GM12878 (cell line): ENCODE data around the gene CLEC18B. TPM values are rescaled to one million over a fixed set of nuclear protein-coding genes. Genes with fewer than 3 reads are reported as not detected.

ENCODE experiments used
- ATAC-seq: fragments of 200-7000 bp; cut with Tn5 transposase; 3 replicates; pipeline ENCODE4 v1.9.1; 2020; ENCODE audit warnings: mild to moderate bottlenecking, moderate library complexity
- BruUV-seq: library from RNA; stranded (reverse); fragments of 400-500 nt; replicated peaks from 2 replicates; lab custom pipeline; 2021; lab: Mats Ljungman, UMichigan
- CTCF ChIA-PET: fragments of 300-600 bp; sonication (Branson Sonifier 250); formaldehyde crosslinking; extraction: SDS; loops from one replicate; lab custom pipeline; 2021; ENCODE audit warnings: inconsistent platforms; lab: Yijun Ruan, JAX
- POLR2A ChIA-PET: fragments of 350-600 bp; formaldehyde crosslinking; extraction: SDS; loops from one replicate; lab custom pipeline; 2021; ENCODE audit warnings: inconsistent platforms; lab: Charles Lee
- RAD21 ChIA-PET: fragments of 300-600 bp; sonication (Branson Sonifier 250); formaldehyde crosslinking; loops from one replicate; lab custom pipeline; 2023; ENCODE audit warnings: antibody characterized with exemption; ENCODE audit not compliant: unreplicated experiment; lab: Charles Lee
- SMC1A ChIA-PET: fragments of 300-600 bp; sonication (Branson Sonifier 250); formaldehyde crosslinking; loops from one replicate; lab custom pipeline; 2023; ENCODE audit not compliant: unreplicated experiment, uncharacterized antibody; lab: Charles Lee
- DNase-seq: peaks from one replicate; pipeline ENCODE4 v3.0.0-alpha.2; 2011; ENCODE audit warnings: low read depth, low spot score
- FAIRE-seq: peaks from 3 replicates; lab custom pipeline; 2011; peaks lifted over from hg19 to GRCh38; lab: Jason Lieb, UNC
- H2AFZ ChIP-seq: 2 replicates; pipeline ENCODE4 v1.6.0; 2011; ENCODE audit warnings: low read depth, low read length, control low read depth; ENCODE audit not compliant: control insufficient read depth
- H3K27ac ChIP-seq: 2 replicates; pipeline ENCODE4 v1.5.1; 2011; ENCODE audit warnings: control low read depth; ENCODE audit not compliant: control insufficient read depth, insufficient read depth
- H3K27me3 ChIP-seq, 2 experiments: replicated peaks in 1 of 2; 2 replicates each; pipeline versions ENCODE4 v1.6.0 to v1.6.1; 2011; ENCODE audit warnings: low read length in 1 of 2; ENCODE audit not compliant: control insufficient read depth in 2 of 2, insufficient read depth in 2 of 2
- H3K36me3 ChIP-seq, 2 experiments: 2 replicates each; pipeline ENCODE4 v1.5.1; 2011; ENCODE audit warnings: low read length in 1 of 2; ENCODE audit not compliant: control insufficient read depth in 2 of 2, insufficient read depth in 2 of 2
- H3K4me1 ChIP-seq: 2 replicates; pipeline ENCODE4 v1.6.1; 2011; ENCODE audit warnings: mild to moderate bottlenecking, low read length, moderate library complexity, mixed read lengths; ENCODE audit not compliant: control insufficient read depth, insufficient read depth
- H3K4me2 ChIP-seq: 2 replicates; pipeline ENCODE4 v1.6.0; 2011; ENCODE audit warnings: control low read depth; ENCODE audit not compliant: control insufficient read depth, insufficient read depth
- H3K4me3 ChIP-seq: fragments of 200-600 bp; sonication (generic); 2 replicates; pipeline ENCODE4 v1.5.1; 2016
- H3K79me2 ChIP-seq: 2 replicates; pipeline ENCODE4 v1.6.0; 2011; ENCODE audit warnings: low read length; ENCODE audit not compliant: control insufficient read depth, insufficient read depth
- H3K9ac ChIP-seq: 2 replicates; pipeline ENCODE4 v1.8.0; 2011; ENCODE audit warnings: low read length, control low read depth, mixed read lengths; ENCODE audit not compliant: control insufficient read depth, insufficient read depth
- H3K9me3 ChIP-seq: replicated peaks from 3 replicates; pipeline ENCODE4 v1.5.1; 2011; ENCODE audit warnings: mild to moderate bottlenecking, low read length; ENCODE audit not compliant: control insufficient read depth, insufficient read depth
- H4K20me1 ChIP-seq: 2 replicates; pipeline ENCODE4 v1.6.0; 2011; ENCODE audit not compliant: control insufficient read depth, insufficient read depth
- CBFB ChIP-seq: IDR thresholded peaks from 2 replicates; pipeline ENCODE4 v1.6.1; 2016; ENCODE audit warnings: antibody characterized with exemption, low read depth
- ELK1 ChIP-seq: IDR thresholded peaks from 2 replicates; pipeline ENCODE4 v1.6.1; 2012; ENCODE audit warnings: low read depth, low read length, improper control_type of control experiment
- IRF4 ChIP-seq: IDR thresholded peaks from 2 replicates; pipeline ENCODE4 v1.6.1; 2011; ENCODE audit warnings: low read depth, low read length
- MXI1 ChIP-seq: fragments of 150-350 bp; IDR thresholded peaks from 2 replicates; pipeline ENCODE4 v1.6.1; 2011; ENCODE audit warnings: low read depth, mild to moderate bottlenecking, inconsistent platforms, low read length, improper control_type of control experiment
- POU2F2 ChIP-seq: IDR thresholded peaks from 3 replicates; pipeline ENCODE4 v1.6.1; 2011; ENCODE audit warnings: low read depth, mild to moderate bottlenecking, low read length, borderline replicate concordance
- RFX5 ChIP-seq: IDR thresholded peaks from 2 replicates; pipeline ENCODE4 v1.6.1; 2011; ENCODE audit warnings: low read depth, low read length, improper control_type of control experiment
- SMARCA5 ChIP-seq: fragments of 450-650 bp; IDR thresholded peaks from 2 replicates; pipeline ENCODE4 v1.6.1; 2017; ENCODE audit warnings: mild to moderate bottlenecking
- SPI1 ChIP-seq: IDR thresholded peaks from 2 replicates; pipeline ENCODE4 v1.6.1; 2011; ENCODE audit warnings: low read depth, mild to moderate bottlenecking, low read length, moderate library complexity, borderline replicate concordance; ENCODE audit not compliant: insufficient read depth
- SREBF1 ChIP-seq: IDR thresholded peaks from 2 replicates; pipeline ENCODE4 v1.6.1; 2012; ENCODE audit warnings: mild to moderate bottlenecking, low read length
- SREBF2 ChIP-seq: IDR thresholded peaks from 2 replicates; pipeline ENCODE4 v1.6.1; 2012; ENCODE audit warnings: mild to moderate bottlenecking, low read length
- TARDBP ChIP-seq: IDR thresholded peaks from 2 replicates; pipeline ENCODE4 v1.6.1; 2016; ENCODE audit warnings: borderline replicate concordance
- TCF12 ChIP-seq: IDR thresholded peaks from 2 replicates; pipeline ENCODE4 v1.6.1; 2011; ENCODE audit warnings: low read depth, mild to moderate bottlenecking, low read length
- ZNF207 ChIP-seq: fragments of 450-650 bp; IDR thresholded peaks from 2 replicates; pipeline ENCODE4 v1.6.1; 2014; ENCODE audit warnings: antibody characterized with exemption, mild to moderate bottlenecking, borderline replicate concordance
- ZNF592 ChIP-seq: fragments of 450-650 bp; IDR thresholded peaks from 2 replicates; pipeline ENCODE4 v1.6.1; 2017; ENCODE audit warnings: mild to moderate bottlenecking, moderate library complexity
- WGBS: methylation state at CpG from one replicate; pipeline ENCODE4 v1.1.6; 2016; ENCODE audit warnings: low lambda C conversion rate; ENCODE audit not compliant: insufficient replicate concordance, insufficient coverage; ENCODE audit errors: missing lambda C conversion rate; 5-methylcytosine and 5-hydroxymethylcytosine counted together
- in situ Hi-C: fragments of 300-500 bp; cut with MboI; formaldehyde crosslinking; loops from 9 replicates; pipeline ENCODE4 v1.14.3; 2018; ENCODE audit warnings: mixed read lengths
- intact Hi-C: fragments of 100-400 bp; cut with micrococcal nuclease; formaldehyde crosslinking; loops from one replicate; pipeline ENCODE4 v1.14.2; 2022; ENCODE audit not compliant: unreplicated experiment
- polyA plus RNA-seq, 11 experiments: library from polyadenylated mRNA; depleted of rRNA in 4 of 11; unstranded in 6 of 11; stranded (reverse) in 5 of 11; fragments of >200 nt; fragmentation: Nextera tagmentation in 4 of 11; fragmentation: Illumina TruSeq in 1 of 11; extraction: Ambion mirVana in 4 of 11; extraction: Trizol in 1 of 11; gene quantifications; 1 replicate in 1 of 11; 2 replicates in 10 of 11; pipeline versions ENCODE4 v1.2.1 to v1.2.3, GENCODE V29; 2011 to 2016; ENCODE audit warnings: inconsistent platforms in 2 of 11, missing spikeins in 2 of 11, low read depth in 1 of 11
- total RNA-seq, 4 experiments: library from RNA; depleted of rRNA in 3 of 4; stranded (reverse); fragments of >200 nt in 3 of 4; fragmentation: Illumina TruSeq in 1 of 4; extraction: Trizol in 1 of 4; gene quantifications; 2 replicates each; pipeline versions ENCODE4 v1.2.1 to v1.2.3, GENCODE V29; 2013 to 2021

Gene CLEC18B
- total and polyA plus RNA-seq, 10 of the 15 experiments (the other 5 are each of a cell fraction or from before 2014, with no cell fraction given): 0.03 to 0.32 (median 0.18) TPM; not detected in 6

GRCh38 chr16:74447578-74447977 lies 26.3 kb upstream of the CLEC18B start:
- ChIA-PET CTCF (no interaction called here), SMC1A (no interaction called here), RAD21 (no interaction called here), POLR2A (no interaction called here)
- no peak overlapping the region for H3K27ac ChIP-seq
- intact Hi-C loops (no loop called here), in situ Hi-C loops (no loop called here)
- H3K9me3 ChIP-seq: no peaks in the 10 kb centered on the region
- FAIRE-seq: no peak
- no peak for ATAC-seq
- no peaks in the 10 kb centered on the region for H3K27me3 ChIP-seq
- H3K4me2 ChIP-seq: no peak overlapping the region
- H2AFZ ChIP-seq: no peak overlapping the region
- H3K79me2 ChIP-seq: no peaks in the 10 kb centered on the region
- peaks cover 0 to 11% of the 10 kb centered on the region in 2 experiments; a peak in 2 of 4 replicates for H3K36me3 ChIP-seq
- peaks cover 7% of the 10 kb centered on the region for H3K4me1 ChIP-seq
- no peak for TF ChIP-seq TARDBP
- no peak for TF ChIP-seq SMARCA5
- no peak for TF ChIP-seq ZNF207
- no peak for TF ChIP-seq SREBF1
- TF ChIP-seq IRF4: no peak
- 100% methylated on average over 5 of the region's 5 CpGs for WGBS
- 0 out of 2 replicates have a peak, but pooled peaks cover 4% of the 10 kb centered on the region for H4K20me1 ChIP-seq
- no peak overlapping the region for H3K9ac ChIP-seq
- no peak for DNase-seq
- H3K4me3 ChIP-seq: no peak overlapping the region
- no TSS peak for BruUV-seq

- DNase-seq (no peak), FAIRE-seq (no peak), ATAC-seq (no peak)
- H3K9me3 ChIP-seq: no peaks in the 10 kb centered on the region
- peaks cover under 1% of the 10 kb centered on the region for H3K4me1 ChIP-seq
- no peak overlapping the region for H3K9ac ChIP-seq
- H3K4me3 ChIP-seq: no peak overlapping the region
- intact Hi-C loops: no loop called here
- ChIA-PET CTCF (no interaction called here), POLR2A (no interaction called here), SMC1A (no interaction called here), RAD21 (interaction anchor here (0.5 kb wide), 1 partner anchor 123 kb away, joined by 3 read pairs; no protein-coding TSS in a partner anchor)
- WGBS: 98% methylated on average over 8 of the region's 8 CpGs
- no peak overlapping the region for H3K4me2 ChIP-seq
- in situ Hi-C loops: no loop called here
- no peak overlapping the region for H2AFZ ChIP-seq
- BruUV-seq: no TSS peak
- no peaks in the 10 kb centered on the region for H3K79me2 ChIP-seq
- H3K27ac ChIP-seq: no peak overlapping the region
- peaks cover 0 to 9% of the 10 kb centered on the region in 2 experiments; a peak in 2 of 4 replicates for H3K36me3 ChIP-seq
- no peaks in the 10 kb centered on the region for H3K27me3 ChIP-seq
- H4K20me1 ChIP-seq: 0 out of 2 replicates have a peak, but pooled peaks cover 4% of the 10 kb centered on the region
- TF ChIP-seq SPI1 (no peak), SREBF1 (no peak), ZNF207 (no peak), POU2F2 (no peak), ZNF592 (no peak), SREBF2 (no peak), TCF12 (no peak), RFX5 (no peak), MXI1 (no peak), CBFB (no peak), ELK1 (no peak)
These were observed 25.6 kb upstream of the CLEC18B start for GRCh38 chr16:74446866-74447265.
